Endothelial cell of umbilical vein (primary cell): ENCODE measurements around the gene VPS37C. TPM values are rescaled to one million over a fixed set of nuclear protein-coding genes. Genes with fewer than 3 reads are reported as not detected.

Experiments
- BruUV-seq: library from RNA; stranded (reverse); fragments of 400-500 nt; replicated peaks from 2 replicates; lab custom pipeline; 2021; lab: Mats Ljungman, UMichigan
- CTCF ChIA-PET: fragments of 300-600, 350-600 bp; sonication (Branson Sonifier 250); formaldehyde crosslinking; loops from one replicate; lab custom pipeline; 2021; ENCODE audit warnings: antibody characterized with exemption, inconsistent platforms; lab: Charles Lee
- POLR2A ChIA-PET: fragments of 300-600, 350-600 bp; sonication (Branson Sonifier 250); formaldehyde crosslinking; loops from one replicate; lab custom pipeline; 2021; ENCODE audit warnings: antibody characterized with exemption, inconsistent platforms; lab: Charles Lee
- DNase-seq: peaks from one replicate; pipeline ENCODE4 v3.0.0-alpha.2; 2011; ENCODE audit warnings: low read depth, low spot score
- FAIRE-seq: peaks from 2 replicates; lab custom pipeline; 2011; peaks lifted over from hg19 to GRCh38; lab: Jason Lieb, UNC
- H2AFZ ChIP-seq: 2 replicates; pipeline ENCODE4 v1.6.0; 2012; ENCODE audit warnings: low read depth, low read length, control low read depth, inconsistent platforms
- H3K27ac ChIP-seq: 2 replicates; pipeline ENCODE4 v1.5.1; 2011; ENCODE audit warnings: low read depth, mild to moderate bottlenecking, control low read depth, low read length, moderate library complexity; ENCODE audit not compliant: insufficient read depth
- H3K27me3 ChIP-seq, 2 experiments: 2 replicates each; pipeline versions ENCODE4 v1.6.0 to v1.6.1; 2011; ENCODE audit warnings: low read length in 2 of 2, mixed read lengths in 1 of 2; ENCODE audit not compliant: control insufficient read depth in 2 of 2, insufficient read depth in 2 of 2
- H3K36me3 ChIP-seq, 2 experiments: 2 replicates in 1 of 2; 3 replicates in 1 of 2; pipeline ENCODE4 v1.5.1; 2011; ENCODE audit warnings: low read length in 2 of 2, mild to moderate bottlenecking in 1 of 2, moderate library complexity in 1 of 2; ENCODE audit not compliant: control insufficient read depth in 2 of 2, insufficient read depth in 2 of 2; ENCODE audit errors: extremely low read depth in 1 of 2
- H3K4me1 ChIP-seq: 3 replicates; pipeline ENCODE4 v1.5.1; 2011; ENCODE audit warnings: mild to moderate bottlenecking, low read length; ENCODE audit not compliant: control insufficient read depth, insufficient read depth; ENCODE audit errors: extremely low read depth
- H3K4me2 ChIP-seq: 2 replicates; pipeline ENCODE4 v1.6.1; 2011; ENCODE audit warnings: low read length, control low read depth, mixed read lengths; ENCODE audit not compliant: insufficient read depth
- H3K4me3 ChIP-seq, 3 experiments: fragments of 200-600 bp in 1 of 3; sonication (generic), shearing (Covaris generic) in 1 of 3; replicated peaks in 1 of 3; 2 replicates each; pipeline ENCODE4 v1.5.1; 2011 to 2016; ENCODE audit warnings: control low read depth in 3 of 3, low read length in 3 of 3, mild to moderate bottlenecking in 2 of 3, inconsistent platforms in 1 of 3, low read depth in 1 of 3, moderate library complexity in 1 of 3; ENCODE audit not compliant: insufficient read depth in 1 of 3
- H3K79me2 ChIP-seq: 2 replicates; pipeline ENCODE4 v1.6.0; 2012; ENCODE audit warnings: low read length, inconsistent platforms; ENCODE audit not compliant: control insufficient read depth, insufficient read depth
- H3K9ac ChIP-seq: replicated peaks from 2 replicates; pipeline ENCODE3; 2011; ENCODE audit warnings: low read length, control low read depth; ENCODE audit not compliant: insufficient read depth; ENCODE audit errors: extremely low read depth
- H3K9me1 ChIP-seq: replicated peaks from 3 replicates; pipeline ENCODE4 v1.6.0; 2011; ENCODE audit warnings: mild to moderate bottlenecking, low read length; ENCODE audit not compliant: control insufficient read depth, insufficient read depth; ENCODE audit errors: extremely low read depth
- H3K9me3 ChIP-seq: replicated peaks from 2 replicates; pipeline ENCODE4 v1.5.1; 2012; ENCODE audit warnings: low read length, inconsistent platforms; ENCODE audit not compliant: control insufficient read depth, insufficient read depth
- H4K20me1 ChIP-seq: replicated peaks from 2 replicates; pipeline ENCODE3; 2011; ENCODE audit warnings: mild to moderate bottlenecking, low read length; ENCODE audit not compliant: control insufficient read depth, insufficient read depth; ENCODE audit errors: extremely low read depth
- EZH2 ChIP-seq: IDR thresholded peaks from 2 replicates; pipeline ENCODE4 v1.6.1; 2012; ENCODE audit warnings: borderline replicate concordance, low read depth, mild to moderate bottlenecking, moderate library complexity, low read length, inconsistent platforms; ENCODE audit not compliant: severe bottlenecking
- FOS ChIP-seq: IDR thresholded peaks from 2 replicates; pipeline ENCODE4 v1.6.1; 2011; ENCODE audit warnings: mild to moderate bottlenecking, low read length, moderate library complexity, borderline replicate concordance; ENCODE audit not compliant: insufficient read depth
- GATA2 ChIP-seq: IDR thresholded peaks from 2 replicates; pipeline ENCODE4 v1.7.0; 2011; ENCODE audit warnings: low read depth, mild to moderate bottlenecking, moderate library complexity, mixed read lengths, low read length; ENCODE audit not compliant: insufficient read length, insufficient read depth
- JUN ChIP-seq: IDR thresholded peaks from 2 replicates; pipeline ENCODE4 v1.6.1; 2011; ENCODE audit warnings: borderline replicate concordance, low read depth; ENCODE audit not compliant: insufficient read length, insufficient read depth
- MYC ChIP-seq: IDR thresholded peaks from one replicate; pipeline ENCODE4 v1.6.1; 2011; ENCODE audit warnings: mild to moderate bottlenecking, low read depth, low read length
- POLR2A ChIP-seq: IDR thresholded peaks from 2 replicates; pipeline ENCODE4 v1.6.1; 2012; ENCODE audit warnings: low read depth, mild to moderate bottlenecking, control low read depth, low read length
- POLR2AphosphoS5 ChIP-seq: IDR thresholded peaks from 2 replicates; pipeline ENCODE4 v1.6.1; 2012; ENCODE audit warnings: low read depth, mild to moderate bottlenecking, control low read depth, low read length, moderate library complexity; ENCODE audit not compliant: insufficient read depth
- dilution Hi-C: fragments of 300-500 bp; cut with MboI; formaldehyde crosslinking; loops from one replicate; pipeline ENCODE4 v1.15.0; 2019; ENCODE audit warnings: low sequenced_read_pairs; ENCODE audit not compliant: extremely low pct_ligation_motif_present
- intact Hi-C: fragments of 100-400 bp; cut with micrococcal nuclease; formaldehyde crosslinking; loops from one replicate; pipeline ENCODE4 v1.10.0; 2022
- polyA plus RNA-seq, 4 experiments: library from polyadenylated mRNA; depleted of rRNA in 3 of 4; stranded (reverse) in 3 of 4; unstranded in 1 of 4; fragments of >200 nt; gene quantifications; 2 replicates each; pipeline versions ENCODE4 v1.2.1 to v1.2.3, GENCODE V29; 2011 to 2012; ENCODE audit warnings: missing spikeins in 1 of 4
- total RNA-seq: library from RNA; stranded (reverse); gene quantifications from 2 replicates; pipeline ENCODE4 v1.2.3, GENCODE V29; 2021
- TF ChIP-seq, protein P1 (sequence below), 2 donors: IDR thresholded peaks; 1 replicate in 1 of 2; 2 replicates in 1 of 2; pipeline ENCODE4 v1.5.1; 2011; ENCODE audit warnings: low read length in 2 of 2, mild to moderate bottlenecking in 2 of 2, moderate library complexity in 2 of 2, control low read depth in 1 of 2, inconsistent platforms in 1 of 2, low read depth in 1 of 2; ENCODE audit not compliant: insufficient read depth in 1 of 2; ENCODE audit errors: extremely low read depth in 1 of 2
- TF ChIP-seq, protein P2 (sequence below): IDR thresholded peaks from 2 replicates; pipeline ENCODE4 v1.6.1; 2011; ENCODE audit not compliant: insufficient read depth, insufficient read length

The VPS37C gene
- total and polyA plus RNA-seq, 2 donors (not counting 3 experiments of a cell fraction or from before 2014, with no cell fraction given) = 17.7 to 23.4 TPM

DNA sequence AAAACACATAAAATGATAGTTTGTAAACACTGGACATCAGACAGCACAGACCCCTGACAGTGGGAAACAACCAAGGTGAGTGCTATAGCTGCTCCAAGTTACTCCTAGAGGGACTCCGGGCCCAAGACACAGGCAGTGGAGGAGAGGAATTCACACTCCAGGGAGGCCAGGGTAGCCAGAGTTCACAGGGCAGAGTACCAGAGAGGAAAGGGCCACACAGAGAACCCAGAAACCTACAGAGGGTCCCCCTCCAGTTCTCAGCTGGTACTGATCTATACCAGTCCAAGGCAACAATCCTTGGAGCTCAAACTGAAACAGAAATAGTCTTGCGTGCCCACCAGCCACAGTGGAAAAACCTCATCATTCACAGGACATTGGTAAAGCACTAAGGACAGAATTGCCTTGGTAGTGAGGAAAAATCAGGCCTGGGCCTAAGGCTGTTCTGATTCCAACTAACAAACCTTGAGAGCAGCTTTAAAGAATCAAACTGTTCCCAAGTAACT lies 7.6 kb downstream of the VPS37C start:
- Histone ChIP-seq H2AFZ (no peak overlapping the region), H3K4me3 (no peak overlapping the region), H3K4me1 (peaks cover 24% of the 10 kb centered on the region), H3K79me2 (peaks cover 57% of the 10 kb centered on the region), H3K36me3 (no peaks in the 10 kb centered on the region), H3K27me3 (no peaks in the 10 kb centered on the region), H3K9ac (peak overlapping the region; percentile 26), H3K27ac (peak overlapping the region; percentile 40), H3K9me3 (no peaks in the 10 kb centered on the region), H4K20me1 (peaks cover 3% of the 10 kb centered on the region), H3K4me2 (peak overlapping the region; percentile 37), H3K9me1 (no peaks in the 10 kb centered on the region)
- dilution Hi-C loops (no loop called here), intact Hi-C loops (loop anchor here (5.0 to 10.0 kb wide), 2 partner anchors 319 to 846 kb away; no protein-coding TSS in a partner anchor)
- DNase-seq = peak; percentile 38
- CTCF ChIA-PET = interaction anchor here (1.3 kb wide), 1 partner anchor 240 kb away, joined by 4 read pairs; the partner anchor contains the start of gene TMEM109
- FAIRE-seq = no peak
- POLR2A ChIA-PET = no interaction called here
- BruUV-seq = no TSS peak
- TF ChIP-seq MYC (no peak), POLR2AphosphoS5 (no peak), POLR2A (no peak), EZH2 (no peak), JUN (no peak), GATA2 (no peak), FOS (no peak)
- TF ChIP-seq, protein P1, sequence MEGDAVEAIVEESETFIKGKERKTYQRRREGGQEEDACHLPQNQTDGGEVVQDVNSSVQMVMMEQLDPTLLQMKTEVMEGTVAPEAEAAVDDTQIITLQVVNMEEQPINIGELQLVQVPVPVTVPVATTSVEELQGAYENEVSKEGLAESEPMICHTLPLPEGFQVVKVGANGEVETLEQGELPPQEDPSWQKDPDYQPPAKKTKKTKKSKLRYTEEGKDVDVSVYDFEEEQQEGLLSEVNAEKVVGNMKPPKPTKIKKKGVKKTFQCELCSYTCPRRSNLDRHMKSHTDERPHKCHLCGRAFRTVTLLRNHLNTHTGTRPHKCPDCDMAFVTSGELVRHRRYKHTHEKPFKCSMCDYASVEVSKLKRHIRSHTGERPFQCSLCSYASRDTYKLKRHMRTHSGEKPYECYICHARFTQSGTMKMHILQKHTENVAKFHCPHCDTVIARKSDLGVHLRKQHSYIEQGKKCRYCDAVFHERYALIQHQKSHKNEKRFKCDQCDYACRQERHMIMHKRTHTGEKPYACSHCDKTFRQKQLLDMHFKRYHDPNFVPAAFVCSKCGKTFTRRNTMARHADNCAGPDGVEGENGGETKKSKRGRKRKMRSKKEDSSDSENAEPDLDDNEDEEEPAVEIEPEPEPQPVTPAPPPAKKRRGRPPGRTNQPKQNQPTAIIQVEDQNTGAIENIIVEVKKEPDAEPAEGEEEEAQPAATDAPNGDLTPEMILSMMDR (IDR thresholded peaks at IDR 0.05; ENCODE audit: extremely low read depth in 1 of 2, insufficient read depth in 1 of 2, low read depth in 1 of 2, low read length in 2 of 2) = no peak
- TF ChIP-seq, protein P2, sequence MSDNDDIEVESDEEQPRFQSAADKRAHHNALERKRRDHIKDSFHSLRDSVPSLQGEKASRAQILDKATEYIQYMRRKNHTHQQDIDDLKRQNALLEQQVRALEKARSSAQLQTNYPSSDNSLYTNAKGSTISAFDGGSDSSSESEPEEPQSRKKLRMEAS = no peak
